Bone marrow (tissue), 2 donors: Measurements from ENCODE around the gene GREM1.

Experiments
- DNase-seq, 2 donors: peaks; one replicate each; lab custom pipeline; 2025; lab: John Stamatoyannopoulos, UW

GREM1 gene

GRCh38 chr15:32781781-32782180 is 64.0 kb downstream of the GREM1 start:
- no peak for DNase-seq

GRCh38 chr15:32784581-32784980 is 66.8 kb downstream of the GREM1 start:
- DNase-seq, result no peak

DNA sequence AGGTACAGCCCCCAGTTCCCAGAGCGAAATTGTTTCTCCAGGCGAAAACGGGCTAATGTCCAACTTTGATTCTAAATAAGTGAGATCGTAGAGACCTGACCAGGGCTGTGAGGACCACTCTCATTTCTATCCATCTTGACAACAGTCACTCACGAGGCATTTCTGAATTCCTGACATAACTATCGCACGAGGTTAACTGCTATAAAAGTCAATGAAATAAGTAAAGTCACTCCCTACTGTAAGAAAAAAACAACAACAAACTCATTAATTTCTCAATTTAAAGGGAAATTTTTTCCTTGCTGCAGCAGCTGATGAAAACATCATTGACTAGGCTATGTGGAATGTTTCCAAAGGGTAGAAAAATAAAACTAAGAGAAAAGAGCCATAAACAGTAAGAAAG is 69.1 kb downstream of the GREM1 start:
- no peak for DNase-seq

DNA sequence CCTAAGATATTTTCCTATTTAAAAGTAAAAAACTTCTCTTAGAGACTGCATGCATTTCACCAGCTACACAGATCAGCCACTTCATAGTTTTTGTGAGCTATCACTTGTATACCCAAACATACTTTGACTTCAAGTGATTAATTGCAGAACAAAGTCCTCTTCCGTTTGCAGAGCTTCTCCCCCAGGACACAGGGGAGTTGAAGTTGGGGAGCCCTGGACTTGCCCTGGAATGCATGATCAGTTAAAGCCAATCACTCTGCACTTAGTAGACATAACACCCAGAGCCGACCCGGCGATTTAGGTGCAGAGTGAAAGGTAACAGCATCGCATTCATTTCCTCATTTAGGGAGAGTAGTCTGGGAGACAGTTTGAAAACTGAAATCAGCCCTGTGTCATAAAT is 70.1 kb downstream of the GREM1 start:
- no peak for DNase-seq

DNA sequence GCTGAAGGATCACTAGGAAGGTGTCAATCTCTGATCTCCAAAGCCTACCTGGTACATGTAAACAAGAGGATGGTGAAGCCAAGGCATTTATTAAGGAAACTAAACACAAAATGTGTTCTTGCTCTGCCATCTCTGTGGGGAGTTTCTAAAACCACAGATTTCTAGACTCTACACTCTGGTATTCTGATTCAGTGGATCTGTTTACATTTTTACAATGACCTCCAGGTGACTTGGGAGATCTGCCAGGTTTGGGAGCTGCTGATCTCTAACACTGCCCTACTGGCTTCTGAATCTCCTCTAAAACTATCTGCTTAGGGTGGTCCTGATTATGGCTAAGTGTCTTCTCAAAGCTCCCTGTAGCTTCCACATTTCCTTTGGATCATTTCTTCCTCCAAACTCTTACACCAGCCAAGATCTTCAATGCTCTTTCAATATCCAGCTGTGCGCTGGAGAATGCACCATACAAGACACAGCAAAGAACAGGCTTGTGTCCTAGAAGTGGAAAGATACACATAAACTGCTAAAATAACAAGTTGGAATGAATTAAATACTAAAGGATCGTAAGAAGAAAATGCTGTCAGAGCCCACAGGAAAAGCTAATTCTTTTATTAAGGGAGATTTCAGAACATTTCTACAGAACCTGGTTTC is 72.7 kb downstream of the GREM1 start:
- DNase-seq, result no peak

- DNase-seq, result no peak
Observed at GRCh38 chr15:32792436-32792835, 74.6 kb downstream of the GREM1 start.
